8988T (cell line): Measurements from ENCODE around the gene TSACC.

ENCODE experiments used
- DNase-seq: peaks from one replicate; pipeline ENCODE4 v3.0.0; 2011

Gene TSACC

DNA sequence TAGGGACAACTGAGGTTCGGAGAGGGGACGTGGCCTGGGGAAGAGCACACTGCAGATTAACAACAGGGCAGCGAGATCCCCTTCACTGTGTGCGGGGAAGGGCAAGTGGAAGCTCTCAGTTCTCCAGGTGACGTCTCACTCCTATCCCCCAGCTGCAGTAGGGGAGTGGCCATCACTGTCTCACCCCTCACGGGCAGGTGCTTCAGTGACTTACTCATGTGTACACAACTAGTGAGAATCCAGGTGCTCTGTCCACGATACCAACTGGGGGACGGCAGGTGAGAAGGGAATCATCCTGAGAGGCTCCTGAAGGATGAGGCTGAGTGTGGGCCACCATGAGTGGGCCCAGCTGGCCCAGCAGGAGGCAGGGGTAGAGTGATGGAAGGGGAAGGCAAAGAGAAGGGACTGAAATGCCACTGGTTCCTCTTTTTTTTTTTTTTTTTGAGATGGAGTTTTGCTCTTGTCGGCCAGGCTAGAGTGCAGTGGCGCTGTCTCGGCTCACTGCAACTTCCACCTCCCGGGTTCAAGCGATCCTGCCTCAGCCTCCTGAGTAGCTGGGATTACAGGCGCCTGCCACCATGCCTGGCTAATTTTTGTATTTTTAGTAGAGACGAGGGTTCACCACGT lies 56.6 kb downstream of the TSACC start:
- no peak for DNase-seq
